GM23338 (cell line): ENCODE measurements around the gene UBE3C. TPM values are rescaled to one million over a fixed set of nuclear protein-coding genes. Genes with fewer than 3 reads are reported as not detected.

Experiments
- ATAC-seq: fragments of 200-7000 bp; cut with Tn5 transposase; 3 replicates; pipeline ENCODE4 v1.9.1; 2020
- DNase-seq: peaks from one replicate; pipeline ENCODE4 v3.0.0-alpha.2; 2015; ENCODE audit warnings: low spot score
- H2AFZ ChIP-seq: fragments of 200-600 bp; sonication (generic); 2 replicates; pipeline ENCODE4 v1.8.0; 2016; ENCODE audit warnings: antibody characterized with exemption, mild to moderate bottlenecking, moderate library complexity
- H3F3A ChIP-seq: fragments of 200-600 bp; sonication (generic); replicated peaks from 2 replicates; pipeline ENCODE4 v1.8.0; 2017; ENCODE audit warnings: antibody characterized with exemption, mixed run types, low read depth
- H3K27ac ChIP-seq: fragments of 200-600 bp; sonication (generic); 2 replicates; pipeline ENCODE4 v1.6.1; 2016; ENCODE audit warnings: low read depth
- H3K27me3 ChIP-seq: fragments of 200-600 bp; sonication (generic); 2 replicates; pipeline ENCODE4 v1.8.0; 2016; ENCODE audit warnings: mild to moderate bottlenecking, mixed run types, moderate library complexity; ENCODE audit not compliant: insufficient read depth
- H3K36me3 ChIP-seq: fragments of 200-600 bp; sonication (generic); 2 replicates; pipeline ENCODE4 v1.8.0; 2016; ENCODE audit warnings: mild to moderate bottlenecking; ENCODE audit not compliant: insufficient read depth
- H3K4me1 ChIP-seq: fragments of 200-600 bp; sonication (generic); 2 replicates; pipeline ENCODE4 v1.8.0; 2016; ENCODE audit warnings: mild to moderate bottlenecking, moderate library complexity; ENCODE audit not compliant: insufficient read depth
- H3K4me2 ChIP-seq: fragments of 200-600 bp; sonication (generic); 2 replicates; pipeline ENCODE4 v1.7.1; 2017; ENCODE audit warnings: mixed run types
- H3K4me3 ChIP-seq: fragments of 200-600 bp; sonication (generic); 2 replicates; pipeline ENCODE4 v1.6.1; 2016; ENCODE audit warnings: mixed run types
- H3K79me2 ChIP-seq: fragments of 200-600 bp; sonication (generic); replicated peaks from 2 replicates; pipeline ENCODE4 v1.8.0; 2017; ENCODE audit warnings: mild to moderate bottlenecking; ENCODE audit not compliant: insufficient read depth
- H3K9me2 ChIP-seq: fragments of 200-600 bp; sonication (generic); 2 replicates; pipeline ENCODE4 v1.8.0; 2017; ENCODE audit not compliant: insufficient read depth
- H4K20me1 ChIP-seq: fragments of 200-600 bp; sonication (generic); replicated peaks from 2 replicates; pipeline ENCODE4 v1.8.0; 2017; ENCODE audit warnings: mild to moderate bottlenecking; ENCODE audit not compliant: insufficient read depth
- H3K27ac Mint-ChIP-seq: 2 replicates; pipeline ENCODE4 v1.8.0; 2020; ENCODE audit warnings: inconsistent platforms, mild to moderate bottlenecking, moderate library complexity, mixed read lengths
- H3K27me3 Mint-ChIP-seq: 3 replicates; pipeline ENCODE4 v1.8.0; 2022; ENCODE audit warnings: low read depth, mild to moderate bottlenecking, moderate library complexity, mixed read lengths, inconsistent platforms; ENCODE audit not compliant: insufficient read depth, poor library complexity
- H3K36me3 Mint-ChIP-seq: 3 replicates; pipeline ENCODE4 v1.8.0; 2021; ENCODE audit warnings: low read depth, mild to moderate bottlenecking, inconsistent platforms, moderate library complexity, mixed read lengths
- H3K4me1 Mint-ChIP-seq: 3 replicates; pipeline ENCODE4 v1.8.0; 2020; ENCODE audit warnings: mild to moderate bottlenecking, inconsistent platforms, mixed read lengths
- H3K4me3 Mint-ChIP-seq: 3 replicates; pipeline ENCODE4 v1.8.0; 2021; ENCODE audit warnings: moderate library complexity, mild to moderate bottlenecking, inconsistent platforms, mixed read lengths
- H3K9me3 Mint-ChIP-seq: 3 replicates; pipeline ENCODE4 v1.8.0; 2020; ENCODE audit warnings: moderate library complexity, mild to moderate bottlenecking, inconsistent platforms, mixed read lengths
- CREB1 ChIP-seq: fragments of 250-450 bp; sonication (Bioruptor Pico); IDR thresholded peaks from 2 replicates; pipeline ENCODE4 v1.5.0; 2020; ENCODE audit warnings: low read depth, mild to moderate bottlenecking, moderate library complexity
- EZH2 ChIP-seq: fragments of 200-600 bp; sonication (generic); IDR thresholded peaks from one replicate; pipeline ENCODE4 v1.8.0; 2017; ENCODE audit warnings: antibody characterized with exemption, mild to moderate bottlenecking, low read depth; ENCODE audit not compliant: unreplicated experiment
- EZH2phosphoT487 ChIP-seq: fragments of 200-600 bp; sonication (generic); IDR thresholded peaks from one replicate; pipeline ENCODE4 v1.8.1; 2018; ENCODE audit warnings: antibody characterized with exemption; ENCODE audit not compliant: unreplicated experiment
- JUNB ChIP-seq: IDR thresholded peaks from one replicate; pipeline ENCODE4 v1.6.1; 2016; ENCODE audit warnings: antibody characterized with exemption; ENCODE audit not compliant: unreplicated experiment
- NANOG ChIP-seq: IDR thresholded peaks from 2 replicates; pipeline ENCODE4 v1.6.1; 2016; ENCODE audit warnings: antibody characterized with exemption, borderline replicate concordance
- POLR2AphosphoS5 ChIP-seq: IDR thresholded peaks from 2 replicates; pipeline ENCODE4 v1.6.1; 2016; ENCODE audit warnings: antibody characterized with exemption, low read depth
- STAT1 ChIP-seq: IDR thresholded peaks from one replicate; pipeline ENCODE4 v1.6.1; 2016; ENCODE audit warnings: antibody characterized with exemption; ENCODE audit not compliant: unreplicated experiment
- ZNF114 ChIP-seq: fragments of 250-450 bp; sonication (Bioruptor Pico); IDR thresholded peaks from 2 replicates; pipeline ENCODE4 v1.5.0; 2020; ENCODE audit warnings: mild to moderate bottlenecking, moderate library complexity
- polyA plus RNA-seq: library from polyadenylated mRNA; unstranded; fragments of >200 nt; fragmentation: Nextera tagmentation; extraction: Ambion mirVana; gene quantifications from 2 replicates; pipeline ENCODE4 v1.2.1, GENCODE V29; 2016
- total RNA-seq: library from RNA; depleted of rRNA; stranded (reverse); fragments of >200 nt; shearing (Covaris generic); gene quantifications from 2 replicates; pipeline ENCODE4 v1.2.3, GENCODE V29; 2014
- TF ChIP-seq, protein P1 (sequence below): IDR thresholded peaks from one replicate; pipeline ENCODE4 v1.6.1; 2018; ENCODE audit warnings: antibody characterized with exemption; ENCODE audit not compliant: unreplicated experiment
- TF ChIP-seq, protein P2 (sequence below): IDR thresholded peaks from 2 replicates; pipeline ENCODE4 v1.6.1; 2016; ENCODE audit warnings: antibody characterized with exemption
- TF ChIP-seq, protein P3 (sequence below): fragments of 250-450 bp; sonication (Bioruptor Pico); IDR thresholded peaks from 2 replicates; pipeline ENCODE4 v1.5.0; 2020; ENCODE audit warnings: mild to moderate bottlenecking, moderate library complexity

Gene UBE3C
- total and polyA plus RNA-seq, 2 experiments from 2014 or later, result 16.8 to 76.9 TPM

DNA sequence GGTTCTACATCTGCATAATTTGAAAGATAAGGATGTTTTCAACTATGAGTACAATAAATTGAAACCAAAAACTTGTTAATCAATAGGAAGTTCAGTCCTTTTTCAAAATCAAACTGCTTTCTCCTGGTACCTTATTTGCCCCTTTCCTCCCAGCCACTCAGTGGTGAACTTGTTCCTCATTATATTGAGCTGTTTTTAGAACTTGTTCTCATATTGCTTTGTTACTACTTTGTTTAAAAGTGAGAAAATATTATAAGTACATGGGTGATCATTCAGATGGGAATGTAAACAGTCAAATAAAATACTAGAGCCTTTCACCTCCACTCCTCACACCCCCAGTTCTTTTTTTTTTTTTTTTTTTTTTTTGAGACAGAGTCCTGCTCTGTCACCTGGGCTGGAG lies 17.2 kb downstream of the UBE3C start:
- Mint-ChIP-seq H3K27ac (no peak overlapping the region), H3K9me3 (no peaks in the 10 kb centered on the region), H3K27me3 (peaks cover 8% of the 10 kb centered on the region), H3K4me3 (no peak overlapping the region), H3K36me3 (peaks cover 10% of the 10 kb centered on the region), H3K4me1 (peaks cover 54% of the 10 kb centered on the region)
- no peaks in the 10 kb centered on the region for H3K36me3 ChIP-seq
- ATAC-seq, result no peak
- peaks cover 100% of the 10 kb centered on the region for H3K79me2 ChIP-seq
- peaks cover 53% of the 10 kb centered on the region for H4K20me1 ChIP-seq
- peaks cover 14% of the 10 kb centered on the region for H3K4me1 ChIP-seq
- no peak overlapping the region for H3K4me3 ChIP-seq
- no peaks in the 10 kb centered on the region for H3F3A ChIP-seq
- TF ChIP-seq STAT1 (no peak), ZNF114 (CRISPR knock-in tag) (no peak), JUNB (no peak), CREB1 (no peak), EZH2 (no peak), NANOG (no peak), POLR2AphosphoS5 (no peak)
- H3K27me3 ChIP-seq, result no peaks in the 10 kb centered on the region
- no peak overlapping the region for H2AFZ ChIP-seq
- H3K4me2 ChIP-seq, result no peak overlapping the region
- no peak overlapping the region for H3K27ac ChIP-seq
- no peak for DNase-seq
- H3K9me2 ChIP-seq, result no peaks in the 10 kb centered on the region

DNA sequence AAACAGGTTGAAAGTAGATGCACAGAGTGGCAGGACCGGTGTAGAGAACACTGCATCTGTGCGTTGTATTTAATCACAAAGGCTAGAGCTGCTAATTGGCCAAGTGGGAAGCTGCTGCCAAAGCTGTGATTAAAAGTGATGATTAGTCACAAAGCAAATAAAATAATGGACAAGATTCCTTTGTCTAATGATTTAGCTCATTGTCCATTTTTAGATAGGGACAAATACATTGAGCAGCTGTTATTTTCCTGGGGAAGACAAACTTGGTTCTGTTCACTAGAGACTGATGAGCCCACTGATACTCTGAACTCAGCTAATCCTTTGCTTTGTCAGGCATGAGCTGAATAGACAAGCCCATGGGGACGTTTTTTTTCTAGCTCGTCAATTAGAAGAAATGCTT lies 19.7 kb downstream of the UBE3C start:
- H3K27ac Mint-ChIP-seq, result no peak overlapping the region
- Histone ChIP-seq H3K79me2 (peaks cover 99% of the 10 kb centered on the region), H3K4me2 (no peak overlapping the region), H4K20me1 (peaks cover 40% of the 10 kb centered on the region), H3K36me3 (no peaks in the 10 kb centered on the region), H3K4me1 (peaks cover 8% of the 10 kb centered on the region), H3K27me3 (no peaks in the 10 kb centered on the region), H3K27ac (no peak overlapping the region), H3F3A (no peaks in the 10 kb centered on the region), H3K4me3 (no peak overlapping the region), H3K9me2 (no peaks in the 10 kb centered on the region), H2AFZ (no peak overlapping the region)
- H3K4me3 Mint-ChIP-seq, result no peak overlapping the region
- TF ChIP-seq CREB1 (no peak), EZH2phosphoT487 (no peak), POLR2AphosphoS5 (no peak), NANOG (no peak)
- TF ChIP-seq, protein P1, sequence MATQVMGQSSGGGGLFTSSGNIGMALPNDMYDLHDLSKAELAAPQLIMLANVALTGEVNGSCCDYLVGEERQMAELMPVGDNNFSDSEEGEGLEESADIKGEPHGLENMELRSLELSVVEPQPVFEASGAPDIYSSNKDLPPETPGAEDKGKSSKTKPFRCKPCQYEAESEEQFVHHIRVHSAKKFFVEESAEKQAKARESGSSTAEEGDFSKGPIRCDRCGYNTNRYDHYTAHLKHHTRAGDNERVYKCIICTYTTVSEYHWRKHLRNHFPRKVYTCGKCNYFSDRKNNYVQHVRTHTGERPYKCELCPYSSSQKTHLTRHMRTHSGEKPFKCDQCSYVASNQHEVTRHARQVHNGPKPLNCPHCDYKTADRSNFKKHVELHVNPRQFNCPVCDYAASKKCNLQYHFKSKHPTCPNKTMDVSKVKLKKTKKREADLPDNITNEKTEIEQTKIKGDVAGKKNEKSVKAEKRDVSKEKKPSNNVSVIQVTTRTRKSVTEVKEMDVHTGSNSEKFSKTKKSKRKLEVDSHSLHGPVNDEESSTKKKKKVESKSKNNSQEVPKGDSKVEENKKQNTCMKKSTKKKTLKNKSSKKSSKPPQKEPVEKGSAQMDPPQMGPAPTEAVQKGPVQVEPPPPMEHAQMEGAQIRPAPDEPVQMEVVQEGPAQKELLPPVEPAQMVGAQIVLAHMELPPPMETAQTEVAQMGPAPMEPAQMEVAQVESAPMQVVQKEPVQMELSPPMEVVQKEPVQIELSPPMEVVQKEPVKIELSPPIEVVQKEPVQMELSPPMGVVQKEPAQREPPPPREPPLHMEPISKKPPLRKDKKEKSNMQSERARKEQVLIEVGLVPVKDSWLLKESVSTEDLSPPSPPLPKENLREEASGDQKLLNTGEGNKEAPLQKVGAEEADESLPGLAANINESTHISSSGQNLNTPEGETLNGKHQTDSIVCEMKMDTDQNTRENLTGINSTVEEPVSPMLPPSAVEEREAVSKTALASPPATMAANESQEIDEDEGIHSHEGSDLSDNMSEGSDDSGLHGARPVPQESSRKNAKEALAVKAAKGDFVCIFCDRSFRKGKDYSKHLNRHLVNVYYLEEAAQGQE, result no peak
- TF ChIP-seq, protein P2, sequence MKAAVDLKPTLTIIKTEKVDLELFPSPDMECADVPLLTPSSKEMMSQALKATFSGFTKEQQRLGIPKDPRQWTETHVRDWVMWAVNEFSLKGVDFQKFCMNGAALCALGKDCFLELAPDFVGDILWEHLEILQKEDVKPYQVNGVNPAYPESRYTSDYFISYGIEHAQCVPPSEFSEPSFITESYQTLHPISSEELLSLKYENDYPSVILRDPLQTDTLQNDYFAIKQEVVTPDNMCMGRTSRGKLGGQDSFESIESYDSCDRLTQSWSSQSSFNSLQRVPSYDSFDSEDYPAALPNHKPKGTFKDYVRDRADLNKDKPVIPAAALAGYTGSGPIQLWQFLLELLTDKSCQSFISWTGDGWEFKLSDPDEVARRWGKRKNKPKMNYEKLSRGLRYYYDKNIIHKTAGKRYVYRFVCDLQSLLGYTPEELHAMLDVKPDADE, result no peak
- TF ChIP-seq, protein P3, sequence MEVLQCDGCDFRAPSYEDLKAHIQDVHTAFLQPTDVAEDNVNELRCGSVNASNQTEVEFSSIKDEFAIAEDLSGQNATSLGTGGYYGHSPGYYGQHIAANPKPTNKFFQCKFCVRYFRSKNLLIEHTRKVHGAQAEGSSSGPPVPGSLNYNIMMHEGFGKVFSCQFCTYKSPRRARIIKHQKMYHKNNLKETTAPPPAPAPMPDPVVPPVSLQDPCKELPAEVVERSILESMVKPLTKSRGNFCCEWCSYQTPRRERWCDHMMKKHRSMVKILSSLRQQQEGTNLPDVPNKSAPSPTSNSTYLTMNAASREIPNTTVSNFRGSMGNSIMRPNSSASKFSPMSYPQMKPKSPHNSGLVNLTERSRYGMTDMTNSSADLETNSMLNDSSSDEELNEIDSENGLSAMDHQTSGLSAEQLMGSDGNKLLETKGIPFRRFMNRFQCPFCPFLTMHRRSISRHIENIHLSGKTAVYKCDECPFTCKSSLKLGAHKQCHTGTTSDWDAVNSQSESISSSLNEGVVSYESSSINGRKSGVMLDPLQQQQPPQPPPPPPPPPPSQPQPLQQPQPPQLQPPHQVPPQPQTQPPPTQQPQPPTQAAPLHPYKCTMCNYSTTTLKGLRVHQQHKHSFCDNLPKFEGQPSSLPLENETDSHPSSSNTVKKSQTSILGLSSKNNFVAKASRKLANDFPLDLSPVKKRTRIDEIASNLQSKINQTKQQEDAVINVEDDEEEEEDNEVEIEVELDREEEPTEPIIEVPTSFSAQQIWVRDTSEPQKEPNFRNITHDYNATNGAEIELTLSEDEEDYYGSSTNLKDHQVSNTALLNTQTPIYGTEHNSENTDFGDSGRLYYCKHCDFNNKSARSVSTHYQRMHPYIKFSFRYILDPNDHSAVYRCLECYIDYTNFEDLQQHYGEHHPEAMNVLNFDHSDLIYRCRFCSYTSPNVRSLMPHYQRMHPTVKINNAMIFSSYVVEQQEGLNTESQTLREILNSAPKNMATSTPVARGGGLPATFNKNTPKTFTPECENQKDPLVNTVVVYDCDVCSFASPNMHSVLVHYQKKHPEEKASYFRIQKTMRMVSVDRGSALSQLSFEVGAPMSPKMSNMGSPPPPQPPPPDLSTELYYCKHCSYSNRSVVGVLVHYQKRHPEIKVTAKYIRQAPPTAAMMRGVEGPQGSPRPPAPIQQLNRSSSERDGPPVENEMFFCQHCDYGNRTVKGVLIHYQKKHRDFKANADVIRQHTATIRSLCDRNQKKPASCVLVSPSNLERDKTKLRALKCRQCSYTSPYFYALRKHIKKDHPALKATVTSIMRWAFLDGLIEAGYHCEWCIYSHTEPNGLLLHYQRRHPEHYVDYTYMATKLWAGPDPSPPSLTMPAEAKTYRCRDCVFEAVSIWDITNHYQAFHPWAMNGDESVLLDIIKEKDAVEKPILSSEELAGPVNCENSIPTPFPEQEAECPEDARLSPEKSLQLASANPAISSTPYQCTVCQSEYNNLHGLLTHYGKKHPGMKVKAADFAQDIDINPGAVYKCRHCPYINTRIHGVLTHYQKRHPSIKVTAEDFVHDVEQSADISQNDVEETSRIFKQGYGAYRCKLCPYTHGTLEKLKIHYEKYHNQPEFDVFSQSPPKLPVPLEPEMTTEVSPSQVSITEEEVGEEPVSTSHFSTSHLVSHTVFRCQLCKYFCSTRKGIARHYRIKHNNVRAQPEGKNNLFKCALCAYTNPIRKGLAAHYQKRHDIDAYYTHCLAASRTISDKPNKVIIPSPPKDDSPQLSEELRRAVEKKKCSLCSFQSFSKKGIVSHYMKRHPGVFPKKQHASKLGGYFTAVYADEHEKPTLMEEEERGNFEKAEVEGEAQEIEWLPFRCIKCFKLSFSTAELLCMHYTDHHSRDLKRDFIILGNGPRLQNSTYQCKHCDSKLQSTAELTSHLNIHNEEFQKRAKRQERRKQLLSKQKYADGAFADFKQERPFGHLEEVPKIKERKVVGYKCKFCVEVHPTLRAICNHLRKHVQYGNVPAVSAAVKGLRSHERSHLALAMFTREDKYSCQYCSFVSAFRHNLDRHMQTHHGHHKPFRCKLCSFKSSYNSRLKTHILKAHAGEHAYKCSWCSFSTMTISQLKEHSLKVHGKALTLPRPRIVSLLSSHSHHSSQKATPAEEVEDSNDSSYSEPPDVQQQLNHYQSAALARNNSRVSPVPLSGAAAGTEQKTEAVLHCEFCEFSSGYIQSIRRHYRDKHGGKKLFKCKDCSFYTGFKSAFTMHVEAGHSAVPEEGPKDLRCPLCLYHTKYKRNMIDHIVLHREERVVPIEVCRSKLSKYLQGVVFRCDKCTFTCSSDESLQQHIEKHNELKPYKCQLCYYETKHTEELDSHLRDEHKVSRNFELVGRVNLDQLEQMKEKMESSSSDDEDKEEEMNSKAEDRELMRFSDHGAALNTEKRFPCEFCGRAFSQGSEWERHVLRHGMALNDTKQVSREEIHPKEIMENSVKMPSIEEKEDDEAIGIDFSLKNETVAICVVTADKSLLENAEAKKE (CRISPR knock-in tag), result no peak
- no peak; the same call in 2 of the 3 replicates for ATAC-seq
- H3K9me3 Mint-ChIP-seq, result no peaks in the 10 kb centered on the region
- H3K36me3 Mint-ChIP-seq, result peaks cover 15% of the 10 kb centered on the region; the same call in 2 of the 3 replicates
- DNase-seq, result no peak
- H3K27me3 Mint-ChIP-seq, result peaks cover 2% of the 10 kb centered on the region
- H3K4me1 Mint-ChIP-seq, result peaks cover 33% of the 10 kb centered on the region
